ENCODE measurements around the gene PTPRN2. TPM values are rescaled to one million over a fixed set of nuclear protein-coding genes. Genes with fewer than 3 reads are reported as not detected.

The PTPRN2 gene
- total and polyA plus RNA-seq, 2 experiments from 2014 or later = 0.28 TPM; not detected in 1

GRCh38 chr7:158472596-158472995 is 115.0 kb downstream of the PTPRN2 start:
- TF ChIP-seq, protein P1, sequence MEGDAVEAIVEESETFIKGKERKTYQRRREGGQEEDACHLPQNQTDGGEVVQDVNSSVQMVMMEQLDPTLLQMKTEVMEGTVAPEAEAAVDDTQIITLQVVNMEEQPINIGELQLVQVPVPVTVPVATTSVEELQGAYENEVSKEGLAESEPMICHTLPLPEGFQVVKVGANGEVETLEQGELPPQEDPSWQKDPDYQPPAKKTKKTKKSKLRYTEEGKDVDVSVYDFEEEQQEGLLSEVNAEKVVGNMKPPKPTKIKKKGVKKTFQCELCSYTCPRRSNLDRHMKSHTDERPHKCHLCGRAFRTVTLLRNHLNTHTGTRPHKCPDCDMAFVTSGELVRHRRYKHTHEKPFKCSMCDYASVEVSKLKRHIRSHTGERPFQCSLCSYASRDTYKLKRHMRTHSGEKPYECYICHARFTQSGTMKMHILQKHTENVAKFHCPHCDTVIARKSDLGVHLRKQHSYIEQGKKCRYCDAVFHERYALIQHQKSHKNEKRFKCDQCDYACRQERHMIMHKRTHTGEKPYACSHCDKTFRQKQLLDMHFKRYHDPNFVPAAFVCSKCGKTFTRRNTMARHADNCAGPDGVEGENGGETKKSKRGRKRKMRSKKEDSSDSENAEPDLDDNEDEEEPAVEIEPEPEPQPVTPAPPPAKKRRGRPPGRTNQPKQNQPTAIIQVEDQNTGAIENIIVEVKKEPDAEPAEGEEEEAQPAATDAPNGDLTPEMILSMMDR (IDR thresholded peaks at IDR 0.05; ENCODE audit: low read depth, low read length) = no peak
- no peaks in the 10 kb centered on the region for H3K4me1 ChIP-seq (ENCODE audit: low read depth)
- no peaks in the 10 kb centered on the region for H3K9me3 ChIP-seq (ENCODE audit: low read depth)
- no peaks in the 10 kb centered on the region for H3K27me3 ChIP-seq
- no peak for DNase-seq (ENCODE audit: low read depth in 1 of 2, low spot score in 1 of 2)
- no peak overlapping the region for H3K4me3 ChIP-seq
- no peak overlapping the region for H3K27ac ChIP-seq
- H3K36me3 ChIP-seq = no peaks in the 10 kb centered on the region

DNA sequence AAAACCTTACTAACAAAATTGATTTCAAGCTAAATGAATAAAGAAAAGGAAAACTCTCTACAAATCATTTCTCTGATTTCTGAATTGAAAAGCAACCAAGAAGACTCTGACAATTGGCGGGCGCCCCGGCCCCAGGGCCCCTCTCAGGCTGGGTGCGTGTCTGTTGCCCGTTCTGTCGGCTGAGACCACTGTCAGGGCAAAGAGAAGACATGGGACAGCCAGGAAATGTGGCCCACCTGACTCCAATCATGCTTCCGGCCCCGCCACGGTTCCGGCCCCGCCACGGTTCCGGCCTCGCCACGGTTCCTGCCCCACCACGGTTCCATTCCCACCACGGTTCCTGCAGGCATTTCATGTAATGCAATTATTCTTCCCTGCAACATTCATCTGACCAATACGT is 115.9 kb downstream of the PTPRN2 start:
- no peaks in the 10 kb centered on the region for H3K36me3 ChIP-seq
- no peaks in the 10 kb centered on the region for H3K9me3 ChIP-seq (ENCODE audit: low read depth)
- TF ChIP-seq, protein P1 (IDR thresholded peaks at IDR 0.05; ENCODE audit: low read depth, low read length) = no peak
- no peak for DNase-seq (ENCODE audit: low read depth in 1 of 2, low spot score in 1 of 2)
- no peaks in the 10 kb centered on the region for H3K27me3 ChIP-seq
- no peak overlapping the region for H3K4me3 ChIP-seq
- H3K27ac ChIP-seq = no peak overlapping the region
- no peaks in the 10 kb centered on the region for H3K4me1 ChIP-seq (ENCODE audit: low read depth)

GRCh38 chr7:158470336-158470735 is 117.3 kb downstream of the PTPRN2 start:
- Histone ChIP-seq H3K4me3 (no peak overlapping the region), H3K27me3 (no peaks in the 10 kb centered on the region), H3K9me3 (ENCODE audit: low read depth) (no peaks in the 10 kb centered on the region), H3K27ac (no peak overlapping the region), H3K4me1 (ENCODE audit: low read depth) (no peaks in the 10 kb centered on the region), H3K36me3 (no peaks in the 10 kb centered on the region)
- no peak for DNase-seq (ENCODE audit: low read depth in 1 of 2, low spot score in 1 of 2)
- TF ChIP-seq, protein P1 (IDR thresholded peaks at IDR 0.05; ENCODE audit: low read depth, low read length) = no peak

GRCh38 chr7:158469396-158470051 is 118.1 kb downstream of the PTPRN2 start:
- Histone ChIP-seq H3K4me1 (ENCODE audit: low read depth) (no peaks in the 10 kb centered on the region), H3K27ac (no peak overlapping the region), H3K36me3 (no peaks in the 10 kb centered on the region), H3K27me3 (no peaks in the 10 kb centered on the region), H3K4me3 (no peak overlapping the region), H3K9me3 (ENCODE audit: low read depth) (no peaks in the 10 kb centered on the region)
- no peak for DNase-seq (ENCODE audit: low read depth in 1 of 2, low spot score in 1 of 2)
- TF ChIP-seq, protein P1 (IDR thresholded peaks at IDR 0.05; ENCODE audit: low read depth, low read length) = no peak

DNA sequence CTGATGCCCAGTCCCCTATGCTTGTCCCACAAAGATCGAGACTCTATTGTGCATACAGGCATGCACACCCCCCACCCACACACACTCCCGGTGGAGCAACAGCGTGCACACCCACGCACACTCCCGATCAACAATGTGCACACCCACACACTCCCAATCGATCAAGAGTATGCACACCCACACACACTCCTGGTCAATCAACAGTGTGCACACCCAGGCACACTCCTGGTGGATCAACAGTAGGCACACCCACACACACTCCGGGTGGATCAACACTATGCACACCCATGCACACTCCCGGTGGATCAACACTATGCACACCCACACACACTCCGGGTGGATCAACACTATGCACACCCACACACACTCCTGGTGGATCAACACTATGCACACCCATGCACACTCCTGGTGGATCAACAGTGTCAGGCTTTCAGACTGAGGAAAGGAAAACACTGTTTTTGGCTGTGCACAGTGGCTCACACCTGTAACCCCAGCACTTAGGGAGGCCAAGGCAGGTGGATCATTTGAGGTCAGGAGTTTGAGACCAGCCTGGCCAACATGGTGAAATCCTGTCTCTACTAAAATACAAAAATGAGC is 118.8 kb downstream of the PTPRN2 start:
- Histone ChIP-seq H3K27me3 (no peaks in the 10 kb centered on the region), H3K36me3 (no peaks in the 10 kb centered on the region), H3K4me3 (no peak overlapping the region), H3K27ac (no peak overlapping the region), H3K9me3 (ENCODE audit: low read depth) (no peaks in the 10 kb centered on the region), H3K4me1 (ENCODE audit: low read depth) (no peaks in the 10 kb centered on the region)
- no peak for DNase-seq (ENCODE audit: low read depth in 1 of 2, low spot score in 1 of 2)
- TF ChIP-seq, protein P1 (IDR thresholded peaks at IDR 0.05; ENCODE audit: low read depth, low read length) = no peak

Data from cardiac muscle cell (in vitro differentiated cells and primary cell).